ENCODE results near the gene BROX.
"Not testable (repeated sequence)": the region's sequence is repeated elsewhere in the genome, so short reads cannot be mapped to it uniquely, and the experiment has no call there.

Gene BROX

GRCh38 chr1:222730866-222731265 lies 18.5 kb downstream of the BROX start:
- DNase-seq (ENCODE audit: insufficient read length, low spot score) (no peak), FAIRE-seq (no peak)

GRCh38 chr1:222732216-222733159 lies 20.1 kb downstream of the BROX start:
- FAIRE-seq (no peak), DNase-seq (ENCODE audit: insufficient read length, low spot score) (no peak)

GRCh38 chr1:222734740-222735139 lies 22.4 kb downstream of the BROX start:
- DNase-seq (ENCODE audit: insufficient read length, low spot score) (no peak), FAIRE-seq (no peak)

GRCh38 chr1:222736470-222736869 lies 24.1 kb downstream of the BROX start:
- no peak for DNase-seq (ENCODE audit: insufficient read length, low spot score)

GRCh38 chr1:222736972-222737371 lies 24.6 kb downstream of the BROX start, which contains the start of gene FAM177B:
Gene FAM177B, plus strand, starts transcription at chr1:222737202. Its CDS starts 9,344 bp downstream, at chr1:222746546.
- FAIRE-seq (no peak), DNase-seq (ENCODE audit: insufficient read length, low spot score) (no peak)

More at GRCh38 chr1:222736470-222736869, 24.1 kb downstream of the BROX start:
- FAIRE-seq = no peak

GRCh38 chr1:222739465-222739864 lies 27.1 kb downstream of the BROX start:
- no peak for FAIRE-seq

GRCh38 chr1:222739929-222740328 lies 27.6 kb downstream of the BROX start:
- DNase-seq (ENCODE audit: insufficient read length, low spot score) = no peak
- FAIRE-seq = no peak

More at GRCh38 chr1:222739465-222739864, 27.1 kb downstream of the BROX start:
- DNase-seq (ENCODE audit: insufficient read length, low spot score) = no peak

GRCh38 chr1:222741630-222742457 lies 29.5 kb downstream of the BROX start:
- DNase-seq (ENCODE audit: insufficient read length, low spot score); FAIRE-seq: not testable (repeated sequence)

- FAIRE-seq = no peak
These were observed 37.6 kb downstream of the BROX start for GRCh38 chr1:222749927-222750326.

GRCh38 chr1:222750651-222751050 lies 38.3 kb downstream of the BROX start:
- no peak for FAIRE-seq
- no peak for DNase-seq (ENCODE audit: insufficient read length, low spot score)

More at GRCh38 chr1:222749927-222750326, 37.6 kb downstream of the BROX start:
- no peak for DNase-seq (ENCODE audit: insufficient read length, low spot score)

GRCh38 chr1:222751255-222751654 lies 38.9 kb downstream of the BROX start:
- FAIRE-seq (no peak), DNase-seq (ENCODE audit: insufficient read length, low spot score) (no peak)

- DNase-seq (ENCODE audit: insufficient read length, low spot score) (peak; percentile 38), FAIRE-seq (no peak)
These were observed 42.2 kb downstream of the BROX start for GRCh38 chr1:222754366-222755139.

- FAIRE-seq = no peak
- DNase-seq (ENCODE audit: insufficient read length, low spot score) = no peak
These were observed 45.4 kb downstream of the BROX start for GRCh38 chr1:222757646-222758268.

- DNase-seq (ENCODE audit: insufficient read length, low spot score) = no peak
- no peak for FAIRE-seq
These were observed 47.2 kb downstream of the BROX start for GRCh38 chr1:222759451-222760035.

- DNase-seq (ENCODE audit: insufficient read length, low spot score) (no peak), FAIRE-seq (no peak)
These were observed 48.7 kb downstream of the BROX start for GRCh38 chr1:222761083-222761482.

- not testable (repeated sequence) for DNase-seq (ENCODE audit: insufficient read length, low spot score); FAIRE-seq
These were observed 49.8 kb downstream of the BROX start for GRCh38 chr1:222762178-222762577.

- no peak for DNase-seq (ENCODE audit: insufficient read length, low spot score)
- no peak for FAIRE-seq
These were observed 54.8 kb downstream of the BROX start for GRCh38 chr1:222767152-222767571.

- FAIRE-seq = no peak
These were observed 56.2 kb downstream of the BROX start for GRCh38 chr1:222768592-222768991.

GRCh38 chr1:222769181-222769580 lies 56.8 kb downstream of the BROX start:
- FAIRE-seq (no peak), DNase-seq (ENCODE audit: insufficient read length, low spot score) (no peak)

More at GRCh38 chr1:222768592-222768991, 56.2 kb downstream of the BROX start:
- DNase-seq (ENCODE audit: insufficient read length, low spot score) = no peak

All from HTR-8/SVneo (cell line).